Measurements from ENCODE around the gene SEMA5A.
A peak's percentile ranks its signal among the peaks of the same experiment; 100 is the strongest.

The SEMA5A gene

DNA sequence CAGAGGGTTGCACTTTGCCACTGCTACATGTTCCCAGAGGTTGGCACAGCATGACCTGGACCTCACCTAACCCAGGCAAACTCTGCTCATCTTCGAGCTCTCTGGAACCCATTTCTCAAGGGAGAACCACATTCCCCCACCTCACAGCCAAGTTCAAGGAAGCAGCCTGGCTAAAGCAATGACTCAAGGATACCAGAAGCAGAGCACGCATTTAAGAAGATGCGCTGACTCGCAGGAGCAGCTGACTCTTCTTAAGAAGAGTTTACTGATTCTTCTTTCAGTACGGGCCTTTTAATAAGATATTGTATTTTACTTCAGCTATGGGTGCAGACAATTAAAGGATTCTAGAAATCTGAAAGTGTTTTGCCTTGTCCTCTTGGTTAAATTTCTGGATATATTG is 4.1 kb upstream of the SEMA5A start:
- DNase-seq (ENCODE audit: low read depth) = no peak

DNA sequence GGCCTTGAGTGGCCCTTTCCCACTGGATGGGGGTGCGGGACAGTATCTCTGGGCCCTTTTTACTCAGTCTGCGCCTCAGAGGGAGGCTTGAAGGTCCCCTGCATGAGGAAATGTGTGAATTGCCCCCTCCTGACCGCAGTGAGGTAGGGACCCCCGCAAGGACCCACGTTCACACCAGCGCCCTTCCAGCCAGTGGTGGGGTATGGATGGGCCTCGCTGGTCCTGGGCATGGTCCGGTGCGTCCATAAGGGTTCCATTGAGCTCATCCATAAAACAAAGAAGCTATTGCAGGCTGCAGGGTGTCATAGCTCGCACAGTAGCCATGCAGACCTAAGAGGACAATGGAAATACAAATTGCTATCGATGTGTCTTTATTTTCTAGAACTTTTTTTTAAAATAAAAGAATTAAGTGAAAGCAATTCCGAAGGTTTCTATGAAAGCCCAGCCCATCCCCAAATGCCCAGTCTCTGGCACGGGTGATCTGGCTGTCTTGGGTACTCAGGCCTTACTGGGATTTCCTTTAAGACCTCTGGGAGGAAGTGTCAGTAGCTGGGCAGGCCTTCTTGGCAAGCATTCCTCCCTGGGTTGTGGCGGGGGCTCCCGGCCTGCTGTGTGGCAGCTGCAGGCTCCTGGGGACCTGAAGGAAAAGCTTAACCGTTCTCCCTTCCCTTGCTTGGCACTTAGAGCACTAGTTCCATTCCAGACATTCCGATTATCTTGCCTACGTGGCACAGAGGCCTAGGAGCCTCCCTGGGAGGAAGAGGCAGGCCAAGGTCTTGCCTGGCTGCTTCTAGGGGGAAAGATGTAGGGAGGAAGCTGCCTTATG is 1.5 kb upstream of the SEMA5A start:
- DNase-seq (ENCODE audit: low read depth) = no peak

DNA sequence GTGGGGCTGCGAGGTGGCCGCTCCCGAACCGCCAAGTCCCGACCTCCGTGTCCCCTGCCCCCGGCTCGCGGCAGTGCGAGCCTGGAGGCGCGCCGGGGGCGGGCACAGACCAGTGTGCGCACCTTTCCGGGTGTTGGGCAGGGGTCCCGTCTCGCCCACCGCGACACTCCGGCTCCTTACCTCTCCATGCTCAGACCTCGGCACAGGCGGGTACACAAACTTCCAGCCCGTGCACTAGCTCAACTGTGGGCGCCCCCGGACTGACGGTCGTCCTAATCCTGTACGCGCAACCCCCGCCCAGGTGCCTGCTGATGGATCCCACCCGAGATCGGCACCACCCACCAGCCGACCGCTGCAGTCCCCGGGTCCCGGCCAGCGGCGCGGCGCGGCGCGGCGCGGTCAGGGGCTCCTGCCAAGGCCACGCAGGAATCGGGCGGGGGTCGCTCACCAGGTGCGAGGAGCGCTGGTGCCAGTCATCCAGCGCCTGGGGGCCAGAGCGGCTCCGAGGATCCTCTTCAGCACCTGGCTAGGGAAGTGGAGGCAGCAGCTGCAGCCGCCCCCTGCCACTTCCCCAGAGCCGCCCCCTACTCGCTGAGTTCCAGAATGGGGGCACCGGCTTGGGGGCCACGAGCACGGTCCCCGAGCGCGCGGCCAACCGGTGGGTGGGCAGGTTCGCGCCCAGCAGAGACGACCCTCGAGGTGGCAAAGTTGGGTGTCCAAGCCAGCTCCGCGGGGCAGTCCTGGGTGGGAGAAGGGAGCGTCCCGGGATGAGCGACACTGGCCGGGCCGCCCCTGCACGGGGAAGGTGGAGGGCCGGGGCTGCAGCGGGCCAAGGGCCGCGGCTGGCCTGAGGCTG is 511 bp downstream of the SEMA5A start:
- DNase-seq (ENCODE audit: low read depth) = no peak

DNA sequence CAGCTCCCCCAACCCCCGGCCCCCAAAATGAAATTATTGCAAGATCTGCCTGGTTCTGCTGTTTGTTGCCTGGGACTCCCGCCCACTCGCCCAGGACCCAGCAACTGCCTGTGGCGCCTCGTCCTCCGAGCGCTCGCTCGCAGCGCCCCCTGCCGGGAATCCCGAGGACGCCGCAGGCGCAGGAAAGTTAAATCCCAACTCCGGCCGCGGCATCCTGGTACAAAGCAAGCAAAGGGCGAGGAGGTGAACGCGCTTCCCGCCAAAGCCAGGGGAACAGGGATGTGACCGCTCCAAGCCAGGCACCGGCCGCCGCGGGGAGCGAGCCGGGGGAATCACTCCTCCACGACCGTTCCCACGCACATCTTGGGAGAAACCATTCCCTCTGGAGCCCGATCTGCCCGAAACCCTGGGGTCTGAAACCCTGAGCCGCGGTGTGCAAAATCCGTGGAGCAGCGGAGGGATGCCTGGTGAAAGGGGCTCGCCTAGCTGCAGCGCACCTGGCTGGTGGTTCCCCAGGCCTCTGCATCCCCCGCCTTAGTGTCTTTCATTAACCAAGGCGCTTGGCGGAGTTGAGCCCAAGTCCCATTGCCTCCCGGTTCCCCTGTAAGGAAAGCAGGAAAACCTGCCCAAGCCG is 1.3 kb downstream of the SEMA5A start:
- DNase-seq (ENCODE audit: low read depth) = peak; percentile 52

DNA sequence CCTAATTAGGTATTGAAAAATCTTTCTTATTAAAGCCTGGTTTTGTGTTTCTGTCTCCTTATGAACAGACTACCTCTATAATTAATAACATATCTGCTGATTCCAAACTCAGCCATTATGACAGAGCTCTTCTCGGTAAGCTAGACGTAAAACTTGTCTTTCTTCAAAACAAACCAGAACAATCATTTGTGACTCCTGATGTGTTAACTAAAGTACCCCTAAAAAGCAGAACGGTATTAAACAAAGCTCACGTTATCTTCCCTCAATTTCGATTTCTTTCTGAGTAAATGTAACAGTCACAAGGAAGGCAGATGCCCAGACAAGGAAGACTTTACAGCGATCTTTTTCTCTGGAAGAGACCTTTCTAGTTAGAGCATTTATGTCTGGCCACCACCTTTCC is 1.8 kb downstream of the SEMA5A start:
- DNase-seq (ENCODE audit: low read depth) = no peak

GRCh38 chr5:9543311-9543920 is 2.5 kb downstream of the SEMA5A start:
- no peak for DNase-seq (ENCODE audit: low read depth)

DNA sequence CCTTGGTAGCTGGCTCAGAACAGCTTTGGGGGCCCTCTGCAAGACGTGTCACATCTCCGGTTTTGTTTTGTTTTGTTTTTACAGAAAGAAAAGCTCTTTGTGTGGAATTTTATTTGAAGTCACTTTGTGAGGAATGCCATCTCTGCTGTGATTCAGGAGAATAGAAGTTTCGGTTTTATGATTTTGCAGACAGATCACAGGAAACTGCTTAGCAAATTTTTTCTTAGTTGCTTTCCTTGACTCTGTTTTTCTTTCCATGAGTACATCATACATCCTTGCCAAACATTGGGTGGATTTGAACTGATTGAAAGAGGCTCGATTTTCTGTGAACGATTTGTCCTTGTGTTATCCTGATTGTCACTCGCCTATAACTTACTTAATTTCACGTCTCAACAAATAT is 5.1 kb downstream of the SEMA5A start:
- no peak for DNase-seq (ENCODE audit: low read depth)

GRCh38 chr5:9538504-9538903 is 7.4 kb downstream of the SEMA5A start:
- DNase-seq (ENCODE audit: low read depth) = no peak

DNA sequence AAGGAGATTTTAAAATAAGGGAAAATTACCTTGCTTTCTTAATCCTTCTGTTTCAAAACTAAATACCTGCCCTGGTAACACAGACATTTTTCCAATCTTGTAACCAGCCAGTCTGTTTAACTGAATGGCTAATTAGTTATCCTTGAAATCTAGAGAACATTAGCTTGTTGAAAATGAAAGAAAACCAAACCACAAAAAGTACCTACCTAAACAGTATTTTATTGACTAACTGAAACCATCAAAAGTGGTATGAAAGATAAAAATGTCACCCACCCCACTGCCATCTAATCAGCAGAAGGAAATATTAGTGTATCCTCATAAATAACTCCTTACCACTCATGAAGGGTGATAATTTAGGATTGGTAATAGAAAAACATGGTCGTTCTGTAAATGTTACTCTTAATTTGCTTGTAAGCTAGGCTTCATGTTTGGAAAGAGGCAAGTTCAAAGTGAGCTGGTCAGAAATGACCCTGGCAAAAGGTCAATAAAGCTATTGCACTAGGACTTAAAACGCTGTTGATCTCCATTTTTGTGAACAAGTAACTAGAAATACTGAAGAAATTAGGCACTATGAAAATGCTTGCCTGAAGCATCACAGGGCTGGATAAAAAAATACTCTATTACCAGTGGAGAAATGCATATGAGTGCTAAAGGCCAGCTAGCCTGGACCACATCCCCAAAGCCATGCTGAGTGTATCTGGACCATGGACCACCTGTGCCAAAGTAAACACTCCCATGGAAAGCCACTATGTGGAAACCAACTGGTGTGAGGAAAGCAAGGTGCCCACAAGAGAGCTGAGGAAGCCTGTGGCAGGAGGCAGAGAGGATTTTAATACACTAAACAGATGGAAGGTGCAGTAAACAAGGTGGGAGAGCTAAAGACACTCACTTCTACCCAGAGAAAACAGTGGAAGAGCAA is 8.4 kb downstream of the SEMA5A start:
- no peak for DNase-seq (ENCODE audit: low read depth)

GRCh38 chr5:9536717-9537116 is 9.2 kb downstream of the SEMA5A start:
- DNase-seq (ENCODE audit: low read depth) = no peak

DNA sequence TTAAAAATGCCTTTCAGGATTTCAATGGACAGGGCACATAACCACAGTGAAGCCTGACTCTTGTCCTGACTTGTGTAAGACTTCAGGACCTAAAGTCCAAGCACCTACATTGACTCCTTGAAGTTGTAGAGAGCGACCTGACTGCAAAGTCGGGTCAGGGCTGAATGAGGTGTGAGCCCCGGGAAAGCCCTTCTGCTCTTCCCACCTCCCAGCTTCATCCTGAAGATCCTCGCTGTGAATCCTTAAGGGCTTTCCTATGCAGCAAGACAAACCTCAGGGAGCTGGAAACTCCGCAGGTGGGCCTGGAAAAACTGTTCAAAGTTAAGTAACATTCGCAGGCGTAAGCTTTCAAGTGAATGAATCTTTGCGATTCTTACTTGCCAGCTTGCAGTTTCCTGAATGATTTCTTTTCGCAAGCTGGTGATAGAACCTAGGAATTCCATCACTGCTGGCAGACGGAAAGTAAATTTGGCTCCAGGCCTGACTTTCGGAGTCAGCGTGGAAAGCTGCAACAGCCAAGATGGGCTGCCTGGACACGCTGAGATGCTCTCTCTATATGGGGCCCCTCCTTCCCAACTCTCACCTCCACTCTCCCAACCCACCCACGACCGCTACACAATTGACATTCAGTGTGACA is 10.9 kb downstream of the SEMA5A start:
- DNase-seq (ENCODE audit: low read depth) = no peak

GRCh38 chr5:9533562-9534364 is 12.1 kb downstream of the SEMA5A start:
- DNase-seq (ENCODE audit: low read depth) = no peak

DNA sequence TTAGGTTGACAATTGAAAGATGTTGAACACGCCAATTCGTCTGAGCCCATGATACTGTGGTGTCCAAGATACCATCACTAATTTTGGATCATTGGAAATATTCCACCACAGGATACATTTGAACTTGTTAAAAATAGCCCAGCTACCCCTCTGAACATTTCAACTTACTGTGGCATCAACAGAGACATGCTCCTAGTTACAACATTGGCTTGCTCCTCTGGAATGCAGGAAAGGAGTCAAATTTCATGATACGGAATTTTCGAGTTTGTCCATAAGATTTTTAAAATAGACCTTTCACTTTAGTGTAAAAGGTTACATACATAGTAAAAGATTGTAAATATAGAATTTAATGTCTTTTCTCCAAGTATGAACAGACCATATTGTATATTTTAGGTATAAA is 12.8 kb downstream of the SEMA5A start:
- DNase-seq (ENCODE audit: low read depth) = no peak

- no peak for DNase-seq (ENCODE audit: low read depth)
Observed at GRCh38 chr5:9529513-9529912, 16.4 kb downstream of the SEMA5A start.

DNA sequence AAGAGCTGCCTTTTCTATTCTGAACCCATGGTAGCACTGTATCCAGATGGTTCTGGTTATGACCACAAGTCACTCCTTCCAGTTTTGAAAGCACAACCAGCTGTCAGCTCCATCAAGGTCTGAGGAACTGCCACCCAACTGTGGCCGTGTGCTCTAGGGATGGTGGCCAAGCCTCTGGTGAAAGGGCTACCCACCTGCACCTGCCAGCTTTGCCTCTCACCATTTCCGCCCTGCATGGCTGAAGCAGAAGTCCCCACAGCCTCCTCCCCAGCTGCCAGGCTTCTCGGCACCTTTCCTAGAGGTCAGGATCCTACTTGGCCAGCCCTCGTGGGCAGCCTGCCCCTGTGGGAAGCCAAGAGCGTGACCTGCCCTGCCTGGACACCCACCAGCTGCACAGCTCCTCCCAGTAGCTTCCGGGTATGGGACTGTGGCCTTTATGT is 16.8 kb downstream of the SEMA5A start:
- no peak for DNase-seq (ENCODE audit: low read depth)

DNA sequence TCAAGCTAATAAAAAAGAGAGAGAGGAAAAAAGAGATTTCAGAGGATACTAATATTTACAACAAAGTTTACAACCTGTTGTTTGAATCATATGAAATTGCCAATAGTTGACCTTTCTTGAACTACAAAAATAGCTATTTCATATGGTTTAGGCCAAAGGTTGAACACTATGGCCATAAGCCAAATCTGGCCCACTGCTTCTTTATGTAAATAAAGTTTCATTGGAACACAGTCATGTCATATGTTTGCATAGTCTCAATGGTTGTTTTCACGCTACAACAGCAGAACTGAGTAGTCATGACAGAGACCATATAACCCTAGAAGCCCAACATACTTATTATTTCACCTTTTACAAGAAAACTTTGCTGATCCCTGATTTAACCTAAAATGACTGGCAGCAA is 20.9 kb downstream of the SEMA5A start:
- no peak for DNase-seq (ENCODE audit: low read depth)

GRCh38 chr5:9523090-9523823 is 22.6 kb downstream of the SEMA5A start:
- DNase-seq (ENCODE audit: low read depth) = no peak

DNA sequence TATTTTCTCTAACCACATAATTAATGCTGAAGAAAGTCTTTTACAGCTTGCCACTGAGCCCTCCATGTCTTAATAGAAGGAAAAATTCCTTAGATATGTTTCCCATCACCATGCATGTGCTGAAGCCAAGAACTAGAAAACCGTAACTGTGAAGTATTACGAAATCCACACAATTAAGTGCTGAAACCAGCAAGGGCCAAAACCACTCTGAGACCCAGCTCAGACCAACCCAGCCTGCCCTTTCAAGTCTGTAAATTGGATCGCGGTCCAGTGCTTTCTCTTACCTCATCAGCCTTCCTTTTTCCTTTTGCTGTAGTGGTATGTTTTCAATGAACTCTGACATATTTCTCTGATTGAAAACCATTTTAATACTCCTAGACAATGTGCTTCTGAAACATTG is 26.3 kb downstream of the SEMA5A start:
- no peak for DNase-seq (ENCODE audit: low read depth)

DNA sequence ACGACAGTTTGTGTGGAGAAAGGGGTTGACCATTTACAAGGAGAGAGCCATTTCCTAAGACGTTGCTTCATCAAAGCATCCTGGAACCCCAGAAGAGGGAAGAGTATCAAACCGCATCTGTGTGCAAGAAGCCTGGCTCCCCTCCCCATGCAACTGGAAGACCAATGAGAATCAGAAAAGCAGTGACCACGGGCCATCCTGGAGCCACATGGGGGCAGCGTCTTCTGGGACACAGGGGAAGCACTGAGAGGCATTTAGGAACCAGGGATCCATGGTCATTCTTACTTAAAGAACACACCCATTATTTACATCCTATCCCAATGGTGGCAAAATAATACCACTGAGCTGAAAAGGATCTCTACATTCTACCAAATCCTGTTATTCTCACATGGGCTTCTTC is 29.3 kb downstream of the SEMA5A start:
- DNase-seq (ENCODE audit: low read depth) = no peak
